ENCODE data around the gene TACR1. TPM values are rescaled to one million over a fixed set of nuclear protein-coding genes. Genes with fewer than 3 reads are reported as not detected.
"Not testable (repeated sequence)": the region's sequence is repeated elsewhere in the genome, so short reads cannot be mapped to it uniquely, and the experiment has no call there.

Gene TACR1
- total and polyA plus RNA-seq, 5 experiments from 2014 or later = 0.14 TPM; not detected in 4

GRCh38 chr2:75190271-75190990 lies 8.9 kb downstream of the TACR1 start:
- Mint-ChIP-seq H3K27ac (no peak overlapping the region), H3K27me3 (peaks cover 7 to 30% (median 23%) of the 10 kb centered on the region in 5 donors), H3K4me3 (no peak overlapping the region), H3K36me3 (peaks cover 0 to 4% (median 0%) of the 10 kb centered on the region in 3 donors), H3K9me3 (peaks cover 0 to 2% (median 0%) of the 10 kb centered on the region in 9 donors), H3K4me1 (no peaks in the 10 kb centered on the region)
- ATAC-seq (no peak), DNase-seq (no peak)
- POLR2A ChIA-PET = no interaction called here

- Mint-ChIP-seq H3K4me3 (no peak overlapping the region), H3K27ac (no peak overlapping the region), H3K4me1 (no peaks in the 10 kb centered on the region), H3K9me3 (peaks cover 0 to 2% (median 0%) of the 10 kb centered on the region in 9 donors), H3K36me3 (peaks cover 0 to 2% (median 0%) of the 10 kb centered on the region in 3 donors), H3K27me3 (peaks cover 2 to 20% (median 12%) of the 10 kb centered on the region in 5 donors)
- no peak for DNase-seq
- no peak for ATAC-seq
- POLR2A ChIA-PET = no interaction called here
Observed at GRCh38 chr2:75186821-75187220, 12.5 kb downstream of the TACR1 start.

- H3K36me3 Mint-ChIP-seq = peaks cover 0 to 2% (median 0%) of the 10 kb centered on the region in 3 donors
- no peaks in the 10 kb centered on the region for H3K9me3 Mint-ChIP-seq
- no peak overlapping the region for H3K4me3 Mint-ChIP-seq
- no peaks in the 10 kb centered on the region for H3K4me1 Mint-ChIP-seq
- H3K27me3 Mint-ChIP-seq = peaks cover 0 to 10% (median 3%) of the 10 kb centered on the region in 5 donors
- ATAC-seq (no peak), DNase-seq (no peak)
- POLR2A ChIA-PET = no interaction called here
- no peak overlapping the region for H3K27ac Mint-ChIP-seq
Observed at GRCh38 chr2:75182606-75183005, 16.7 kb downstream of the TACR1 start.

GRCh38 chr2:75180476-75180875 lies 18.8 kb downstream of the TACR1 start:
- H3K36me3 Mint-ChIP-seq = no peaks in the 10 kb centered on the region
- POLR2A ChIA-PET = no interaction called here
- ATAC-seq (no peak), DNase-seq (no peak)
- H3K9me3 Mint-ChIP-seq = no peaks in the 10 kb centered on the region
- no peak overlapping the region for H3K27ac Mint-ChIP-seq
- H3K27me3 Mint-ChIP-seq = peaks cover under 1 to 10% (median 3%) of the 10 kb centered on the region in 5 donors
- H3K4me3 Mint-ChIP-seq = no peak overlapping the region
- H3K4me1 Mint-ChIP-seq = no peaks in the 10 kb centered on the region

GRCh38 chr2:75177427-75177826 lies 21.9 kb downstream of the TACR1 start:
- Mint-ChIP-seq H3K9me3 (no peaks in the 10 kb centered on the region), H3K4me1 (no peaks in the 10 kb centered on the region), H3K36me3 (no peaks in the 10 kb centered on the region), H3K27me3 (peaks cover 0 to 8% (median 2%) of the 10 kb centered on the region in 5 donors), H3K4me3 (no peak overlapping the region), H3K27ac (no peak overlapping the region)
- DNase-seq = no peak
- POLR2A ChIA-PET = no interaction called here
- no peak for ATAC-seq

GRCh38 chr2:75175456-75175855 lies 23.9 kb downstream of the TACR1 start:
- DNase-seq = no peak
- Mint-ChIP-seq H3K4me3 (no peak overlapping the region), H3K9me3 (no peaks in the 10 kb centered on the region), H3K27me3 (peaks cover 0 to 8% (median 3%) of the 10 kb centered on the region in 5 donors), H3K36me3 (peaks cover 0 to 2% (median 0%) of the 10 kb centered on the region in 3 donors), H3K4me1 (no peaks in the 10 kb centered on the region), H3K27ac (no peak overlapping the region)
- ATAC-seq = no peak
- POLR2A ChIA-PET = no interaction called here

- DNase-seq (no peak), ATAC-seq (no peak)
- Mint-ChIP-seq H3K27ac (no peak overlapping the region), H3K4me1 (no peaks in the 10 kb centered on the region), H3K4me3 (no peak overlapping the region), H3K9me3 (no peaks in the 10 kb centered on the region), H3K27me3 (peaks cover 0 to 9% (median 2%) of the 10 kb centered on the region in 5 donors), H3K36me3 (peaks cover 0 to 2% (median 0%) of the 10 kb centered on the region in 3 donors)
- POLR2A ChIA-PET = no interaction called here
Observed at GRCh38 chr2:75174981-75175380, 24.3 kb downstream of the TACR1 start.

- Mint-ChIP-seq H3K9me3 (no peaks in the 10 kb centered on the region), H3K4me1 (no peaks in the 10 kb centered on the region), H3K4me3 (no peak overlapping the region), H3K36me3 (peaks cover 0 to 2% (median 0%) of the 10 kb centered on the region in 3 donors), H3K27me3 (peaks cover 0 to 9% (median 2%) of the 10 kb centered on the region in 5 donors), H3K27ac (no peak overlapping the region)
- no peak for ATAC-seq
- DNase-seq = no peak
- POLR2A ChIA-PET = no interaction called here
Observed at GRCh38 chr2:75174519-75174918, 24.8 kb downstream of the TACR1 start.

GRCh38 chr2:75173740-75174139 lies 25.6 kb downstream of the TACR1 start:
- no peak overlapping the region for H3K27ac Mint-ChIP-seq
- no peaks in the 10 kb centered on the region for H3K9me3 Mint-ChIP-seq
- H3K36me3 Mint-ChIP-seq = peaks cover 0 to 2% (median 0%) of the 10 kb centered on the region in 3 donors
- no peaks in the 10 kb centered on the region for H3K4me1 Mint-ChIP-seq
- peaks cover 0 to 9% (median 2%) of the 10 kb centered on the region in 5 donors for H3K27me3 Mint-ChIP-seq
- ATAC-seq (no peak), DNase-seq (no peak)
- POLR2A ChIA-PET = no interaction called here
- no peak overlapping the region for H3K4me3 Mint-ChIP-seq

- H3K36me3 Mint-ChIP-seq, ATAC-seq, POLR2A ChIA-PET, H3K9me3 Mint-ChIP-seq, H3K4me1 Mint-ChIP-seq, DNase-seq, H3K27me3 Mint-ChIP-seq, H3K4me3 Mint-ChIP-seq, H3K27ac Mint-ChIP-seq: not testable (repeated sequence)
Observed at GRCh38 chr2:75171423-75171822, 27.9 kb downstream of the TACR1 start.

GRCh38 chr2:75170889-75171288 lies 28.4 kb downstream of the TACR1 start:
- H3K27me3 Mint-ChIP-seq = peaks cover 0 to 9% (median 2%) of the 10 kb centered on the region in 5 donors
- H3K9me3 Mint-ChIP-seq = no peaks in the 10 kb centered on the region
- H3K4me3 Mint-ChIP-seq = no peak overlapping the region
- no peak for ATAC-seq
- peak overlapping the region in 1 of 10 donors; percentile 42 for H3K27ac Mint-ChIP-seq
- H3K36me3 Mint-ChIP-seq = peaks cover 0 to 2% (median 0%) of the 10 kb centered on the region in 3 donors
- no peaks in the 10 kb centered on the region for H3K4me1 Mint-ChIP-seq
- no peak for DNase-seq
- POLR2A ChIA-PET = no interaction called here

GRCh38 chr2:75168186-75168585 lies 31.1 kb downstream of the TACR1 start:
- Mint-ChIP-seq H3K36me3 (peaks cover 0 to 2% (median 0%) of the 10 kb centered on the region in 3 donors), H3K4me1 (no peaks in the 10 kb centered on the region), H3K27ac (no peak overlapping the region), H3K4me3 (no peak overlapping the region), H3K9me3 (no peaks in the 10 kb centered on the region), H3K27me3 (peaks cover 0 to 9% (median 2%) of the 10 kb centered on the region in 5 donors)
- no peak for ATAC-seq
- POLR2A ChIA-PET = no interaction called here
- DNase-seq = no peak

GRCh38 chr2:75166491-75166890 lies 32.8 kb downstream of the TACR1 start:
- Mint-ChIP-seq H3K27ac (no peak overlapping the region), H3K4me3 (no peak overlapping the region), H3K4me1 (no peaks in the 10 kb centered on the region), H3K27me3 (peaks cover 0 to 5% (median 2%) of the 10 kb centered on the region in 5 donors), H3K9me3 (no peaks in the 10 kb centered on the region), H3K36me3 (peaks cover 0 to 2% (median 0%) of the 10 kb centered on the region in 3 donors)
- ATAC-seq = no peak
- no peak for DNase-seq
- POLR2A ChIA-PET = no interaction called here

GRCh38 chr2:75162897-75163296 lies 36.4 kb downstream of the TACR1 start:
- DNase-seq (no peak), ATAC-seq (no peak)
- POLR2A ChIA-PET = no interaction called here
- no peaks in the 10 kb centered on the region for H3K4me1 Mint-ChIP-seq
- H3K27me3 Mint-ChIP-seq = peaks cover 0 to 3% (median 0%) of the 10 kb centered on the region in 5 donors
- H3K9me3 Mint-ChIP-seq = no peaks in the 10 kb centered on the region
- no peak overlapping the region for H3K4me3 Mint-ChIP-seq
- H3K27ac Mint-ChIP-seq = no peak overlapping the region
- H3K36me3 Mint-ChIP-seq = no peaks in the 10 kb centered on the region

All from naive thymus-derived CD8-positive, alpha-beta T cell (primary cell).